Measurements from ENCODE around the gene TAF5L. TPM values are rescaled to one million over a fixed set of nuclear protein-coding genes. Genes with fewer than 3 reads are reported as not detected.

Gene TAF5L
- total and polyA plus RNA-seq, 2 experiments from 2014 or later: 5.6 to 17.6 TPM

GRCh38 chr1:229552732-229553131, 73.2 kb downstream of the TAF5L start:
- no peak; the same call in 2 of the 3 replicates for ATAC-seq
- no peak overlapping the region for H3K27ac Mint-ChIP-seq

More at GRCh38 chr1:229552732-229553131, 73.2 kb downstream of the TAF5L start:
- no peaks in the 10 kb centered on the region for H3K27me3 Mint-ChIP-seq (ENCODE audit: insufficient read depth, low read depth, poor library complexity)
- H3K4me3 ChIP-seq: no peak overlapping the region
- H3F3A ChIP-seq (replicated peaks; ENCODE audit: low read depth): 0 out of 2 replicates have a peak, but pooled peaks cover 4% of the 10 kb centered on the region
- H3K4me3 Mint-ChIP-seq: no peak overlapping the region
- H3K36me3 ChIP-seq (ENCODE audit: insufficient read depth): no peaks in the 10 kb centered on the region
- H4K20me1 ChIP-seq (replicated peaks; ENCODE audit: insufficient read depth): peaks cover 9% of the 10 kb centered on the region; the same call in 1 of the 2 replicates
- H3K27me3 ChIP-seq (ENCODE audit: insufficient read depth): no peaks in the 10 kb centered on the region
- H3K4me1 ChIP-seq (ENCODE audit: insufficient read depth): peaks cover 7% of the 10 kb centered on the region; the same call in 1 of the 2 replicates
- TF ChIP-seq, protein P1, sequence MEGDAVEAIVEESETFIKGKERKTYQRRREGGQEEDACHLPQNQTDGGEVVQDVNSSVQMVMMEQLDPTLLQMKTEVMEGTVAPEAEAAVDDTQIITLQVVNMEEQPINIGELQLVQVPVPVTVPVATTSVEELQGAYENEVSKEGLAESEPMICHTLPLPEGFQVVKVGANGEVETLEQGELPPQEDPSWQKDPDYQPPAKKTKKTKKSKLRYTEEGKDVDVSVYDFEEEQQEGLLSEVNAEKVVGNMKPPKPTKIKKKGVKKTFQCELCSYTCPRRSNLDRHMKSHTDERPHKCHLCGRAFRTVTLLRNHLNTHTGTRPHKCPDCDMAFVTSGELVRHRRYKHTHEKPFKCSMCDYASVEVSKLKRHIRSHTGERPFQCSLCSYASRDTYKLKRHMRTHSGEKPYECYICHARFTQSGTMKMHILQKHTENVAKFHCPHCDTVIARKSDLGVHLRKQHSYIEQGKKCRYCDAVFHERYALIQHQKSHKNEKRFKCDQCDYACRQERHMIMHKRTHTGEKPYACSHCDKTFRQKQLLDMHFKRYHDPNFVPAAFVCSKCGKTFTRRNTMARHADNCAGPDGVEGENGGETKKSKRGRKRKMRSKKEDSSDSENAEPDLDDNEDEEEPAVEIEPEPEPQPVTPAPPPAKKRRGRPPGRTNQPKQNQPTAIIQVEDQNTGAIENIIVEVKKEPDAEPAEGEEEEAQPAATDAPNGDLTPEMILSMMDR (conservative IDR thresholded peaks at IDR 0.05; ENCODE audit: low read depth in 2 of 2): no peak
- TF ChIP-seq EZH2 (IDR thresholded peaks at IDR 0.05; ENCODE audit: low read depth, unreplicated experiment) (no peak), STAT1 (IDR thresholded peaks at IDR 0.05; ENCODE audit: unreplicated experiment) (no peak), JUNB (IDR thresholded peaks at IDR 0.05; ENCODE audit: unreplicated experiment) (no peak), EZH2phosphoT487 (IDR thresholded peaks at IDR 0.05; ENCODE audit: unreplicated experiment) (no peak), CREB1 (CRISPR knock-in tag; IDR thresholded peaks at IDR 0.05; ENCODE audit: low read depth) (no peak), NANOG (IDR thresholded peaks at IDR 0.05; ENCODE audit: borderline replicate concordance) (no peak), ZNF331 (CRISPR knock-in tag; IDR thresholded peaks at IDR 0.05; ENCODE audit: low read depth) (no peak), ZNF114 (CRISPR knock-in tag; IDR thresholded peaks at IDR 0.05) (no peak), POLR2AphosphoS5 (IDR thresholded peaks at IDR 0.05; ENCODE audit: low read depth) (no peak)
- TF ChIP-seq, protein P2, sequence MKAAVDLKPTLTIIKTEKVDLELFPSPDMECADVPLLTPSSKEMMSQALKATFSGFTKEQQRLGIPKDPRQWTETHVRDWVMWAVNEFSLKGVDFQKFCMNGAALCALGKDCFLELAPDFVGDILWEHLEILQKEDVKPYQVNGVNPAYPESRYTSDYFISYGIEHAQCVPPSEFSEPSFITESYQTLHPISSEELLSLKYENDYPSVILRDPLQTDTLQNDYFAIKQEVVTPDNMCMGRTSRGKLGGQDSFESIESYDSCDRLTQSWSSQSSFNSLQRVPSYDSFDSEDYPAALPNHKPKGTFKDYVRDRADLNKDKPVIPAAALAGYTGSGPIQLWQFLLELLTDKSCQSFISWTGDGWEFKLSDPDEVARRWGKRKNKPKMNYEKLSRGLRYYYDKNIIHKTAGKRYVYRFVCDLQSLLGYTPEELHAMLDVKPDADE (IDR thresholded peaks at IDR 0.05): no peak
- TF ChIP-seq, protein P3, sequence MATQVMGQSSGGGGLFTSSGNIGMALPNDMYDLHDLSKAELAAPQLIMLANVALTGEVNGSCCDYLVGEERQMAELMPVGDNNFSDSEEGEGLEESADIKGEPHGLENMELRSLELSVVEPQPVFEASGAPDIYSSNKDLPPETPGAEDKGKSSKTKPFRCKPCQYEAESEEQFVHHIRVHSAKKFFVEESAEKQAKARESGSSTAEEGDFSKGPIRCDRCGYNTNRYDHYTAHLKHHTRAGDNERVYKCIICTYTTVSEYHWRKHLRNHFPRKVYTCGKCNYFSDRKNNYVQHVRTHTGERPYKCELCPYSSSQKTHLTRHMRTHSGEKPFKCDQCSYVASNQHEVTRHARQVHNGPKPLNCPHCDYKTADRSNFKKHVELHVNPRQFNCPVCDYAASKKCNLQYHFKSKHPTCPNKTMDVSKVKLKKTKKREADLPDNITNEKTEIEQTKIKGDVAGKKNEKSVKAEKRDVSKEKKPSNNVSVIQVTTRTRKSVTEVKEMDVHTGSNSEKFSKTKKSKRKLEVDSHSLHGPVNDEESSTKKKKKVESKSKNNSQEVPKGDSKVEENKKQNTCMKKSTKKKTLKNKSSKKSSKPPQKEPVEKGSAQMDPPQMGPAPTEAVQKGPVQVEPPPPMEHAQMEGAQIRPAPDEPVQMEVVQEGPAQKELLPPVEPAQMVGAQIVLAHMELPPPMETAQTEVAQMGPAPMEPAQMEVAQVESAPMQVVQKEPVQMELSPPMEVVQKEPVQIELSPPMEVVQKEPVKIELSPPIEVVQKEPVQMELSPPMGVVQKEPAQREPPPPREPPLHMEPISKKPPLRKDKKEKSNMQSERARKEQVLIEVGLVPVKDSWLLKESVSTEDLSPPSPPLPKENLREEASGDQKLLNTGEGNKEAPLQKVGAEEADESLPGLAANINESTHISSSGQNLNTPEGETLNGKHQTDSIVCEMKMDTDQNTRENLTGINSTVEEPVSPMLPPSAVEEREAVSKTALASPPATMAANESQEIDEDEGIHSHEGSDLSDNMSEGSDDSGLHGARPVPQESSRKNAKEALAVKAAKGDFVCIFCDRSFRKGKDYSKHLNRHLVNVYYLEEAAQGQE (IDR thresholded peaks at IDR 0.05; ENCODE audit: unreplicated experiment): no peak
- TF ChIP-seq, protein P4, sequence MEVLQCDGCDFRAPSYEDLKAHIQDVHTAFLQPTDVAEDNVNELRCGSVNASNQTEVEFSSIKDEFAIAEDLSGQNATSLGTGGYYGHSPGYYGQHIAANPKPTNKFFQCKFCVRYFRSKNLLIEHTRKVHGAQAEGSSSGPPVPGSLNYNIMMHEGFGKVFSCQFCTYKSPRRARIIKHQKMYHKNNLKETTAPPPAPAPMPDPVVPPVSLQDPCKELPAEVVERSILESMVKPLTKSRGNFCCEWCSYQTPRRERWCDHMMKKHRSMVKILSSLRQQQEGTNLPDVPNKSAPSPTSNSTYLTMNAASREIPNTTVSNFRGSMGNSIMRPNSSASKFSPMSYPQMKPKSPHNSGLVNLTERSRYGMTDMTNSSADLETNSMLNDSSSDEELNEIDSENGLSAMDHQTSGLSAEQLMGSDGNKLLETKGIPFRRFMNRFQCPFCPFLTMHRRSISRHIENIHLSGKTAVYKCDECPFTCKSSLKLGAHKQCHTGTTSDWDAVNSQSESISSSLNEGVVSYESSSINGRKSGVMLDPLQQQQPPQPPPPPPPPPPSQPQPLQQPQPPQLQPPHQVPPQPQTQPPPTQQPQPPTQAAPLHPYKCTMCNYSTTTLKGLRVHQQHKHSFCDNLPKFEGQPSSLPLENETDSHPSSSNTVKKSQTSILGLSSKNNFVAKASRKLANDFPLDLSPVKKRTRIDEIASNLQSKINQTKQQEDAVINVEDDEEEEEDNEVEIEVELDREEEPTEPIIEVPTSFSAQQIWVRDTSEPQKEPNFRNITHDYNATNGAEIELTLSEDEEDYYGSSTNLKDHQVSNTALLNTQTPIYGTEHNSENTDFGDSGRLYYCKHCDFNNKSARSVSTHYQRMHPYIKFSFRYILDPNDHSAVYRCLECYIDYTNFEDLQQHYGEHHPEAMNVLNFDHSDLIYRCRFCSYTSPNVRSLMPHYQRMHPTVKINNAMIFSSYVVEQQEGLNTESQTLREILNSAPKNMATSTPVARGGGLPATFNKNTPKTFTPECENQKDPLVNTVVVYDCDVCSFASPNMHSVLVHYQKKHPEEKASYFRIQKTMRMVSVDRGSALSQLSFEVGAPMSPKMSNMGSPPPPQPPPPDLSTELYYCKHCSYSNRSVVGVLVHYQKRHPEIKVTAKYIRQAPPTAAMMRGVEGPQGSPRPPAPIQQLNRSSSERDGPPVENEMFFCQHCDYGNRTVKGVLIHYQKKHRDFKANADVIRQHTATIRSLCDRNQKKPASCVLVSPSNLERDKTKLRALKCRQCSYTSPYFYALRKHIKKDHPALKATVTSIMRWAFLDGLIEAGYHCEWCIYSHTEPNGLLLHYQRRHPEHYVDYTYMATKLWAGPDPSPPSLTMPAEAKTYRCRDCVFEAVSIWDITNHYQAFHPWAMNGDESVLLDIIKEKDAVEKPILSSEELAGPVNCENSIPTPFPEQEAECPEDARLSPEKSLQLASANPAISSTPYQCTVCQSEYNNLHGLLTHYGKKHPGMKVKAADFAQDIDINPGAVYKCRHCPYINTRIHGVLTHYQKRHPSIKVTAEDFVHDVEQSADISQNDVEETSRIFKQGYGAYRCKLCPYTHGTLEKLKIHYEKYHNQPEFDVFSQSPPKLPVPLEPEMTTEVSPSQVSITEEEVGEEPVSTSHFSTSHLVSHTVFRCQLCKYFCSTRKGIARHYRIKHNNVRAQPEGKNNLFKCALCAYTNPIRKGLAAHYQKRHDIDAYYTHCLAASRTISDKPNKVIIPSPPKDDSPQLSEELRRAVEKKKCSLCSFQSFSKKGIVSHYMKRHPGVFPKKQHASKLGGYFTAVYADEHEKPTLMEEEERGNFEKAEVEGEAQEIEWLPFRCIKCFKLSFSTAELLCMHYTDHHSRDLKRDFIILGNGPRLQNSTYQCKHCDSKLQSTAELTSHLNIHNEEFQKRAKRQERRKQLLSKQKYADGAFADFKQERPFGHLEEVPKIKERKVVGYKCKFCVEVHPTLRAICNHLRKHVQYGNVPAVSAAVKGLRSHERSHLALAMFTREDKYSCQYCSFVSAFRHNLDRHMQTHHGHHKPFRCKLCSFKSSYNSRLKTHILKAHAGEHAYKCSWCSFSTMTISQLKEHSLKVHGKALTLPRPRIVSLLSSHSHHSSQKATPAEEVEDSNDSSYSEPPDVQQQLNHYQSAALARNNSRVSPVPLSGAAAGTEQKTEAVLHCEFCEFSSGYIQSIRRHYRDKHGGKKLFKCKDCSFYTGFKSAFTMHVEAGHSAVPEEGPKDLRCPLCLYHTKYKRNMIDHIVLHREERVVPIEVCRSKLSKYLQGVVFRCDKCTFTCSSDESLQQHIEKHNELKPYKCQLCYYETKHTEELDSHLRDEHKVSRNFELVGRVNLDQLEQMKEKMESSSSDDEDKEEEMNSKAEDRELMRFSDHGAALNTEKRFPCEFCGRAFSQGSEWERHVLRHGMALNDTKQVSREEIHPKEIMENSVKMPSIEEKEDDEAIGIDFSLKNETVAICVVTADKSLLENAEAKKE (CRISPR knock-in tag; IDR thresholded peaks at IDR 0.05): no peak
- peaks cover 22% of the 10 kb centered on the region for H3K4me1 Mint-ChIP-seq
- no peaks in the 10 kb centered on the region for H3K36me3 Mint-ChIP-seq (ENCODE audit: low read depth)
- DNase-seq (ENCODE audit: low spot score): peak; percentile 5
- no peak overlapping the region for H2AFZ ChIP-seq
- 0 out of 2 replicates have a peak overlapping the region, but pooled peaks have one; percentile 69 for H3K27ac ChIP-seq (ENCODE audit: low read depth)
- H3K9me2 ChIP-seq (ENCODE audit: insufficient read depth): no peaks in the 10 kb centered on the region
- H3K79me2 ChIP-seq (replicated peaks; ENCODE audit: insufficient read depth): peaks cover 49% of the 10 kb centered on the region
- no peaks in the 10 kb centered on the region for H3K9me3 Mint-ChIP-seq
- no peak overlapping the region for H3K4me2 ChIP-seq

Data from GM23338 (cell line).